Measurements from ENCODE around the gene C4orf33. TPM values are rescaled to one million over a fixed set of nuclear protein-coding genes. Genes with fewer than 3 reads are reported as not detected.

C4orf33 gene
- total RNA-seq, 4 donors from 2014 or later, result 11.7 to 15.3 (median 13.4) TPM

DNA sequence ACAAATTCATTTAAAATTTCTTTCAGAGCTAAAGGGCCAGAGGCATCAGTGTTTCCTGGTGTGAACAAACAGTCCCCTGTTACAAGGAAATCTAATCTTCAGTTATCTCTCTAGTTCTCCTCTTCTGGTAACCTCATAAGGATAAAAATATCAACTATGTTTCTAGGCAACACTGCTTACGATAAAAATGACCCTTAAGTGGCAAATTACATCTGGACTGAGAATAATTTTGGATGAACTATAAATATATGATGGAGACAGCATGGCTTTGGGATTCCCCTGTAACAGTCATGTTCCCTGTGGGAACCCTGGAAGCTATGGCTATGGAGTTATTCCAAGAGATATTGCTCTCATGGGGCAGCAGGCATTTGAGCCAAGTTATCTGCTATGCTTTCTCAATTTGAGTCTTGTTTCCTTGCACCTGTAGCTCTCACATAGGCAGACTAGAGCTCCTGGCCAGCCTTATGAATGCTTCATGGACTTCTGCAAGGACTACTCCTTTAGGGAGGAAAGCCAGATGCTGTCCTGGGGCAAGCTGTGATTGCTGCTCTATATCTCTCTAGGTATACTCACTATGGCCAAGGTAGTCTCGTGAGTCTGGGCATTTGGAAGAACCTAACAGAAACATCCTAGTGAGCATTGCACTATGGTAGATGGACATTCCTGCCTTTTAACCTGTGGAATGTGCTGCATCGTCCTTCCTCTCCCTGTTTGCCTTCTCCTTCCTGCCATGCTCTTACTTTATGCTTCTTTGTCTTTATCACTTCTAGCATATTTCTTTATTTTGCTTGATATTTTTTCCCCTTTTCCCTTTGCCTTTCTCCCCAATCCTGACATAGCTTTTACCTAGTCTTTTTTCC is 14.2 kb downstream of the C4orf33 start:
- TF ChIP-seq, protein P1, sequence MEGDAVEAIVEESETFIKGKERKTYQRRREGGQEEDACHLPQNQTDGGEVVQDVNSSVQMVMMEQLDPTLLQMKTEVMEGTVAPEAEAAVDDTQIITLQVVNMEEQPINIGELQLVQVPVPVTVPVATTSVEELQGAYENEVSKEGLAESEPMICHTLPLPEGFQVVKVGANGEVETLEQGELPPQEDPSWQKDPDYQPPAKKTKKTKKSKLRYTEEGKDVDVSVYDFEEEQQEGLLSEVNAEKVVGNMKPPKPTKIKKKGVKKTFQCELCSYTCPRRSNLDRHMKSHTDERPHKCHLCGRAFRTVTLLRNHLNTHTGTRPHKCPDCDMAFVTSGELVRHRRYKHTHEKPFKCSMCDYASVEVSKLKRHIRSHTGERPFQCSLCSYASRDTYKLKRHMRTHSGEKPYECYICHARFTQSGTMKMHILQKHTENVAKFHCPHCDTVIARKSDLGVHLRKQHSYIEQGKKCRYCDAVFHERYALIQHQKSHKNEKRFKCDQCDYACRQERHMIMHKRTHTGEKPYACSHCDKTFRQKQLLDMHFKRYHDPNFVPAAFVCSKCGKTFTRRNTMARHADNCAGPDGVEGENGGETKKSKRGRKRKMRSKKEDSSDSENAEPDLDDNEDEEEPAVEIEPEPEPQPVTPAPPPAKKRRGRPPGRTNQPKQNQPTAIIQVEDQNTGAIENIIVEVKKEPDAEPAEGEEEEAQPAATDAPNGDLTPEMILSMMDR (IDR thresholded peaks at IDR 0.05; ENCODE audit: low read depth), result no peak

GRCh38 chr4:129110931-129111330 is 15.0 kb downstream of the C4orf33 start:
- TF ChIP-seq, protein P1 (IDR thresholded peaks at IDR 0.05; ENCODE audit: low read depth), result no peak

GRCh38 chr4:129111919-129112318 is 16.0 kb downstream of the C4orf33 start:
- TF ChIP-seq, protein P1 (IDR thresholded peaks at IDR 0.05; ENCODE audit: low read depth), result no peak

DNA sequence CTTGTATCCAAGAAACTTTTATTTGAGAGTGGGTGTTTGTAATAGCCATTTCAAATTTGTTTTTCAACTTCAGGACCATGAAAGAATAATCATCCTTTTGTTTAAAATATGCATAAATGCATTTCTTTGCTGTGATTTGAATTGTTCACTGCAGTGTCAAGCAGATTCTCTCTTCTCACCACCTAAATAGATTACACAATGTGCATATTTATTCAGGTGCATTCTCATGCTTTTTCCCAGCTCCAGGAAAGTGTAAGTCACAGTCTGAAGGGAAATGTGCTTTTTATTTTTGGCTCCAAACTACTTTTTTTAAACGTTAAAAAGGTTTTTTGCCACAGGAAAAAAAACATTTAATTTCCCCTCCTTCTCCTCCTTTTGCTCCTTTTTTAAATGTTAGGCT is 17.5 kb downstream of the C4orf33 start:
- TF ChIP-seq, protein P1 (IDR thresholded peaks at IDR 0.05; ENCODE audit: low read depth), result no peak

DNA sequence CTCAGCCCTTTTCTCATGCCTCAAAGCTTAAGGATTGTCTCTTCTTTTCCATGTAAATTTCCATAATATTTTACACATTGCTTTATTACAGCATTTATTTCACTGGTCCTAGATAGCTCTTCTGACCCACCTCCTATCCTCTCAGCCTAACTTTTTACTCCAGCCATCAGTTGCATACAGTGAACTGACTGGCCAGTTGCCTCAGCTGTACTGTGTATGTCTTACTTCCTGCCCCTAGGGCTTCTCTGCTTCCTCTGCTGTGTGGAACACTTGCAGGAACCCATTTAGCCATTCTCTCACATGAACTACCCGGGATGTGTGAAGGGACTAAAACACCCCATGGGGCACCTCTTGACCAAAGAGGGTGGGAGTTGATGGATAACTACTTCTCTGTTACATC is 18.0 kb downstream of the C4orf33 start:
- TF ChIP-seq, protein P1 (IDR thresholded peaks at IDR 0.05; ENCODE audit: low read depth), result no peak

GRCh38 chr4:129117705-129118104 is 21.8 kb downstream of the C4orf33 start:
- TF ChIP-seq, protein P1 (IDR thresholded peaks at IDR 0.05; ENCODE audit: low read depth), result no peak

GRCh38 chr4:129129143-129129542 is 33.2 kb downstream of the C4orf33 start:
- TF ChIP-seq, protein P1 (IDR thresholded peaks at IDR 0.05; ENCODE audit: low read depth), result no peak

All from subcutaneous adipose tissue (tissue), 4 donors.